Stimulated activated CD4-positive, alpha-beta T cell treated with anti-CD3 and anti-CD28 coated beads, TNF-alpha, amount 100 ng/mL, for 4 hours (primary cell): ENCODE measurements around the gene GCSAM.
A peak's percentile ranks its signal among the peaks of the same experiment; 100 is the strongest.

Experiments used
- DNase-seq, 3 experiments: peaks; one replicate each; pipeline ENCODE4 v3.0.0-alpha.2; 2020; ENCODE audit warnings: low read depth in 3 of 3

Gene GCSAM

GRCh38 chr3:112074006-112074405, 59.0 kb downstream of the GCSAM start:
- no peak for DNase-seq

GRCh38 chr3:112072387-112073060, 60.5 kb downstream of the GCSAM start:
- peak in 2 of 3 experiments; percentile 24 to 32 for DNase-seq
